Mesodermal cell (in vitro differentiated cells): Measurements from ENCODE around the gene BCL7C.

Experiments
- H3K27ac ChIP-seq: 2 replicates; pipeline ENCODE4 v1.7.0; 2013; ENCODE audit warnings: mild to moderate bottlenecking, low read depth, low read length, moderate library complexity; ENCODE audit not compliant: severe bottlenecking
- H3K36me3 ChIP-seq: 2 replicates; pipeline ENCODE4 v1.7.1; 2013; ENCODE audit warnings: mild to moderate bottlenecking, low read length, moderate library complexity; ENCODE audit not compliant: control insufficient read depth, insufficient read depth
- H3K4me1 ChIP-seq: one replicate; pipeline ENCODE4 v1.7.1; 2013; ENCODE audit warnings: mild to moderate bottlenecking, low read length; ENCODE audit not compliant: insufficient read depth, control insufficient read depth, poor library complexity, severe bottlenecking
- H3K4me3 ChIP-seq: 2 replicates; pipeline ENCODE4 v1.7.0; 2013; ENCODE audit warnings: low read length, control low read depth, mild to moderate bottlenecking; ENCODE audit not compliant: insufficient read depth, poor library complexity, severe bottlenecking; ENCODE audit errors: extremely low read depth
- H3K9me3 ChIP-seq: 2 replicates; pipeline ENCODE4 v1.7.1; 2013; ENCODE audit warnings: mild to moderate bottlenecking, low read length, moderate library complexity; ENCODE audit not compliant: control insufficient read depth
- WGBS, 2 experiments: methylation state at CpG; one replicate each; pipeline ENCODE4 v1.1.5; 2013; ENCODE audit warnings: missing lambda C conversion rate in 2 of 2; ENCODE audit not compliant: insufficient coverage in 2 of 2; 5-methylcytosine and 5-hydroxymethylcytosine counted together

BCL7C gene

DNA sequence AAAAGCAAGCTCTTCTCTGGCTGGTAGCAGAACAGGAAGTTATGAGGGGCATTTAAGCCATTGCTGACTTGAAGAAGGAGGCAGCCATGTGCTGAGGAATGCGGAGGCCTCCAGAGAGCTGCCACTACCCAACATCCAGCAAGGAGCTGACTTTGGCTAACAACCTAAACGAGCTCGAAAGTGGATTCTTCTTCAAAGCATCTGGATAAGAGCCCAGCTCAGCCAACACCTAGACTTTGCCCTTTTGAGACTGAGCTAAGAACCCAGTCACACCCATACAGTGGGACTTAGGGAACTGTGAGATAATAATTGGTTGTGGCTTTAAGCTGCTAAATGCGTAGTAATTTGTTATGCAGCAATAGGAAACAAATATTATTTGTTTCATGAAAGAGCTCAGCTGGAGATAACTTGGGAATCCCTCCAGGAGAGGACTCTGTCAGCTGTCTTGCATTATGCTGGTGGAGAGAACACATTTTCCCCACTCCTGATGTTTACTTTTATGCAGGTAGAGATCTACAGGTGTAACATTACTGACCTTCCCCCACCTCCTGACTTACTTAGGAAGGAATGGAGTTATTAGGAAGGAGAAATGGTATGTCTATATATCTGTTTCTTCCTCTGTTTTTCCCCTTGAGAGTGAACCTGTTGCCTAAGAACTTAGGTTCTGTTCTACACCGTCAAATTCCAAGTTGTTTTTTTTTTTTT lies 54.2 kb downstream of the BCL7C start:
- 71 to 74% methylated on average over 4 to 5 of the region's 5 CpGs for WGBS, 2 experiments
- H3K36me3 ChIP-seq = no peaks in the 10 kb centered on the region
- H3K4me1 ChIP-seq = peaks cover 3% of the 10 kb centered on the region
- H3K27ac ChIP-seq = no peak overlapping the region
- H3K4me3 ChIP-seq = no peak overlapping the region
- H3K9me3 ChIP-seq = no peaks in the 10 kb centered on the region

DNA sequence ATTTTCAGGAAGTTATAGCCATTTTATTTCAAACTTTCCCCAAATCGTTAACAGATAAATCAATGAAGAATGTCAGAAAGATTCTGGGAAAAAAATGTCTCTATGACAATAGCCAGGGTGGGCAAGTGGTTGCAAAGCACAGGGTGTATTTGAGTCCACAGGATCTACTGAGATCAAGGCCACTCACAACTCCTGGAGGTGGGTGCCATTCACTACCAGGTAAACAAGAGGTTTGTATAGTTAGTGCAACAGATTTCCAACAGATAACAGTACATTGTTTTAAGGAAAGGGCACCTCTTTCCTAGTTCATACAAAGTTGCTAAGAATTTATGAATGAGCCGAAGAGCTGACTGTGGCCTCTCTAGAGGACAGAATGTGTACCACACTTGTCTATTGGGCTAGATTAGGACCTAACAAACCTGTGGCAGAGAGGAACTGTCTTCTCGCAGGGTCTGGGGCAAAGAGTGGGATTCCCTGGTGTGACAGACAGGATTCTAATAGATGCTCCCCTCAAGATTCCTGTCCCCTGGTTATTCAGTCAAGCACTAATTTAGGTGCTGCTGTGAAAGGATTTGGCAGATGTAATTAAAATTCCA lies 54.9 kb downstream of the BCL7C start:
- Histone ChIP-seq H3K9me3 (no peaks in the 10 kb centered on the region), H3K4me1 (peaks cover 3% of the 10 kb centered on the region), H3K27ac (no peak overlapping the region), H3K4me3 (no peak overlapping the region), H3K36me3 (no peaks in the 10 kb centered on the region)
- WGBS, 2 experiments = 81 to 86% methylated on average over 2 of the region's 3 CpGs

DNA sequence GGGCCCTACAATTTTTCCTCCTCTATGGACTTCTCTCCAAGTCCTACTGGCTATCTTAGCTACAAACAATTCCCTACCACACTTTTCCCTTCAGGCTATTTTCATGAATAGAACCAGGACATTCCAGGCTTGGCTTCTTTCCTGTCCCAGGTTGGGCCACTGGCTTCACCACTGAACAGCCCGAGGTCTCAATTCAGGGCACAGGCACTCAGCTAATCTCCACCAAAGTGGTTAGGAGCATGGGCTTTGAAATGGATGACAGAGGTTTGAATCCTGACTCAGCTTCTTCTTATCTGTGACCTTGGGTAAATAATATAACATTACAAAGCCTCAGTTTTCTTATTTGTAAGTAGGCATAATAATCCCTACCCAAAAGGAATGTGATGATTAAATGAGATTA lies 56.0 kb downstream of the BCL7C start:
- no peaks in the 10 kb centered on the region for H3K36me3 ChIP-seq
- H3K27ac ChIP-seq = no peak overlapping the region
- H3K9me3 ChIP-seq = no peaks in the 10 kb centered on the region
- no peak overlapping the region for H3K4me3 ChIP-seq
- peaks cover 3% of the 10 kb centered on the region for H3K4me1 ChIP-seq
- no CpG with 5 or more reads among the region's 1 CpG for whole genome bisulfite sequencing, 2 experiments
